Panc1 (cell line): ENCODE measurements around the gene SHANK3.

Experiments
- POLR2AphosphoS5 ChIP-seq: IDR thresholded peaks from 2 replicates; pipeline ENCODE4 v1.6.1; 2012; ENCODE audit warnings: mild to moderate bottlenecking, low read depth, low read length, moderate library complexity
- TF ChIP-seq, protein P1 (sequence below), 2 experiments: IDR thresholded peaks; 2 replicates each; pipeline ENCODE4 v1.6.1; 2011 to 2012; ENCODE audit warnings: low read depth in 2 of 2, control low read depth in 1 of 2, low read length in 1 of 2, mild to moderate bottlenecking in 1 of 2, moderate library complexity in 1 of 2; ENCODE audit not compliant: insufficient read depth in 1 of 2

DNA sequence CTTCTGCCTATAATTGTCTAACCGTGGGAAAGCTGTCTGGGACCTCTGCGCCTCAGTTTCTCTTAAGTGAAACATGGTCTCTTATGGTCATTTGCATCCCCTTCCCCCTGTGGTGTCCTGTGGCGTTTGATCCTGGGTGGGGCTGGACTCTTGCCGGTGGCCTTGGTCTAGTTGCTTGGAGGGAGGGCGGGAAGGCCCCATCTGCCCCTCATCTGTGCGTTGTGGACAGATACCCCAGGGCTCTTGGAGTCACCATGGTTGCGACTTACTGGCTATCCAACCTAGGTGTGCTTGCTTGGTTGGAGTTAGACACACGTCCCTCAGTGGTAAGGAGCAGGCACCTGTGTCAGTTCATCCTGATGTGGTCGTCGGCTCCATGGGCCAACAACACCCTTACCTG is 15.2 kb downstream of the SHANK3 start:
- no peak for TF ChIP-seq POLR2AphosphoS5
- TF ChIP-seq, protein P1, sequence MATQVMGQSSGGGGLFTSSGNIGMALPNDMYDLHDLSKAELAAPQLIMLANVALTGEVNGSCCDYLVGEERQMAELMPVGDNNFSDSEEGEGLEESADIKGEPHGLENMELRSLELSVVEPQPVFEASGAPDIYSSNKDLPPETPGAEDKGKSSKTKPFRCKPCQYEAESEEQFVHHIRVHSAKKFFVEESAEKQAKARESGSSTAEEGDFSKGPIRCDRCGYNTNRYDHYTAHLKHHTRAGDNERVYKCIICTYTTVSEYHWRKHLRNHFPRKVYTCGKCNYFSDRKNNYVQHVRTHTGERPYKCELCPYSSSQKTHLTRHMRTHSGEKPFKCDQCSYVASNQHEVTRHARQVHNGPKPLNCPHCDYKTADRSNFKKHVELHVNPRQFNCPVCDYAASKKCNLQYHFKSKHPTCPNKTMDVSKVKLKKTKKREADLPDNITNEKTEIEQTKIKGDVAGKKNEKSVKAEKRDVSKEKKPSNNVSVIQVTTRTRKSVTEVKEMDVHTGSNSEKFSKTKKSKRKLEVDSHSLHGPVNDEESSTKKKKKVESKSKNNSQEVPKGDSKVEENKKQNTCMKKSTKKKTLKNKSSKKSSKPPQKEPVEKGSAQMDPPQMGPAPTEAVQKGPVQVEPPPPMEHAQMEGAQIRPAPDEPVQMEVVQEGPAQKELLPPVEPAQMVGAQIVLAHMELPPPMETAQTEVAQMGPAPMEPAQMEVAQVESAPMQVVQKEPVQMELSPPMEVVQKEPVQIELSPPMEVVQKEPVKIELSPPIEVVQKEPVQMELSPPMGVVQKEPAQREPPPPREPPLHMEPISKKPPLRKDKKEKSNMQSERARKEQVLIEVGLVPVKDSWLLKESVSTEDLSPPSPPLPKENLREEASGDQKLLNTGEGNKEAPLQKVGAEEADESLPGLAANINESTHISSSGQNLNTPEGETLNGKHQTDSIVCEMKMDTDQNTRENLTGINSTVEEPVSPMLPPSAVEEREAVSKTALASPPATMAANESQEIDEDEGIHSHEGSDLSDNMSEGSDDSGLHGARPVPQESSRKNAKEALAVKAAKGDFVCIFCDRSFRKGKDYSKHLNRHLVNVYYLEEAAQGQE (IDR thresholded peaks at IDR 0.05; ENCODE audit: insufficient read depth in 1 of 2, low read depth in 2 of 2, low read length in 1 of 2): no peak
